GM12865 (cell line): ENCODE measurements around the gene PGM3.

ENCODE experiments used
- DNase-seq: peaks from one replicate; pipeline ENCODE4 v3.0.0; 2010; ENCODE audit warnings: low read depth
- H3K4me3 ChIP-seq: 2 replicates; pipeline ENCODE4 v1.5.1; 2011; ENCODE audit warnings: mild to moderate bottlenecking, low read depth, low read length, control low read depth
- TF ChIP-seq, protein P1 (sequence below): IDR thresholded peaks from 2 replicates; pipeline ENCODE4 v1.5.1; 2011; ENCODE audit warnings: low read length, control low read depth, low read depth, inconsistent platforms; ENCODE audit not compliant: insufficient read depth; ENCODE audit errors: missing control alignments

The PGM3 gene

DNA sequence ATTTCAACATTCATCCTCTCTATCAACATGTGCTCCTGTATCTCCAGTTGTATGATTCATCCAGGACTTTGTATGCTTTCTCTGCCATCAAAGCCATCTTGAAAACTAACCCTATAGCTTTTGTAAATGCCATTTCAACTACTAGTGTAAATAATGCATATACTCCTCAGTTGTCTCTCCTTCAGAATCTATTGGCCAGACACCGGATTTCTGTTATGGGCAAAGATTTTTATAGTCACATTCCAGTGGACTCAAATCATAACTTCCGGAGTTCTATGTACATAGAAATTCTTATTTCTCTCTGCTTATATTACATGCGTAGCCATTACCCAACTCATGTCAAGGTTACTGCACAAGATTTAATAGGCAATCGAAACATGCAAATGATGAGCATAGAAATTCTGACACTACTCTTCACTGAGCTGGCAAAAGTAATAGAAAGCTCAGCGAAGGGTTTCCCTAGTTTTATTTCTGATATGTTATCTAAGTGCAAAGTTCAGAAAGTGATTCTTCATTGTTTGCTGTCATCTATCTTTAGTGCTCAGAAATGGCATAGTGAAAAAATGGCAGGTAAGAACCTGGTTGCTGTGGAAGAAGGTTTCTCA, 54.8 kb downstream of the PGM3 start:
- DNase-seq = no peak
- TF ChIP-seq, protein P1, sequence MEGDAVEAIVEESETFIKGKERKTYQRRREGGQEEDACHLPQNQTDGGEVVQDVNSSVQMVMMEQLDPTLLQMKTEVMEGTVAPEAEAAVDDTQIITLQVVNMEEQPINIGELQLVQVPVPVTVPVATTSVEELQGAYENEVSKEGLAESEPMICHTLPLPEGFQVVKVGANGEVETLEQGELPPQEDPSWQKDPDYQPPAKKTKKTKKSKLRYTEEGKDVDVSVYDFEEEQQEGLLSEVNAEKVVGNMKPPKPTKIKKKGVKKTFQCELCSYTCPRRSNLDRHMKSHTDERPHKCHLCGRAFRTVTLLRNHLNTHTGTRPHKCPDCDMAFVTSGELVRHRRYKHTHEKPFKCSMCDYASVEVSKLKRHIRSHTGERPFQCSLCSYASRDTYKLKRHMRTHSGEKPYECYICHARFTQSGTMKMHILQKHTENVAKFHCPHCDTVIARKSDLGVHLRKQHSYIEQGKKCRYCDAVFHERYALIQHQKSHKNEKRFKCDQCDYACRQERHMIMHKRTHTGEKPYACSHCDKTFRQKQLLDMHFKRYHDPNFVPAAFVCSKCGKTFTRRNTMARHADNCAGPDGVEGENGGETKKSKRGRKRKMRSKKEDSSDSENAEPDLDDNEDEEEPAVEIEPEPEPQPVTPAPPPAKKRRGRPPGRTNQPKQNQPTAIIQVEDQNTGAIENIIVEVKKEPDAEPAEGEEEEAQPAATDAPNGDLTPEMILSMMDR = no peak
- H3K4me3 ChIP-seq = no peak overlapping the region

DNA sequence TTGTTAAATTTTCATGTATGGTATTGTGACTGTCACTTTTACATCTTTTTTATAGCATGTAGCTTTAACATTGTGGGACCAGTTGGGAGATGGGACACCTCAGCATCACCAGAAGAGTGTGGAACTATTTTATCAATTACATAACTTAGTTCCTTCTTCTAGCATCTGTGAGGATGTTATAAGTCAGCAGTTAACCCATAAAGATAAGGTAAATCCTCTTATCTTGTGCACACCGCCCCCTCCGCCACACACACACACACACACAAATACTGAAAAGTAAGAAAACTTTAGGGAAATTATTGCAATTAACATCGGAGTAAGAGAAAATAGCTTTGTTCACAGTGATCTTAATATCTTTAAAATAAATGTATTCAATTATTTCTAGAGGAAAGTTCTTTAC, 60.9 kb downstream of the PGM3 start:
- DNase-seq = no peak
- H3K4me3 ChIP-seq = no peak overlapping the region
- TF ChIP-seq, protein P1 = no peak

DNA sequence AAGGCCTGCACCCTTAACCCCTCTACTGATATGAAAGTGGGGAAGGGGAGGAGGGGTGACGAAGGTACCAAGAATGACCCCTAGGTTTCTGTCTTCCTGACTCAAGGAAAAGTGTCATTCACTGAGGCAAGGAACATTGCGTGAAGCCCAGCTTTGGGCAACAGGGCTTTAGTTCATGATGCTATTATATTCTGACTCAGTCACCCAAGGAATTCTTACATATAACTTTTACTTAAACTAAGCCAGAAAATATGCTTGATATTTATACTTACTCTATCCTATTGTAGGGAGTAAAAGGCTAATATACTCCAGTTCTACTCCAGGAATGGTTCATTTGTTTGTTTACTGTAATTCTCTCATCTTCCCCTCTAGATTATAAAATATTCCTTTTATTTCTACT, 65.1 kb downstream of the PGM3 start:
- DNase-seq = no peak
- no peak overlapping the region for H3K4me3 ChIP-seq
- TF ChIP-seq, protein P1 = no peak

DNA sequence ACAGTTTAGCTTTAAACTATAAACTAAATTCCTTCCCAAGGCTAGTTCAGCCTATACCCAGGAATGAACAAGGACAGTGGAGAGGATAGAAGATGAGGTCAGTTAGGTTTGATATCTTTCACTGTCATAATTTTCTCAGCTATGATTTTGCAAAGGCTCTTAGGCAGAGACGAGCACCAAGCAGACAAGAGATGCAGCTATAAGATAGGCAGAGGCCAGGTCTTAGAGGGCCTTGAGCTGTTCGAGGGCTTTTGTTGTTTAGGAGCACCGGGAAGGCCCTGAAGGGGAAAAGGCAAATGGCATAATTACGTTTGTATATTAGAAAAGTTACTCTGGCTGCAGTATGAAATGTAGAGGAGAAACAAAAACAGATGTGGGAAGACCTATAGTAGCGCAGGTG, 65.8 kb downstream of the PGM3 start:
- no peak overlapping the region for H3K4me3 ChIP-seq
- DNase-seq = no peak
- TF ChIP-seq, protein P1 = no peak

DNA sequence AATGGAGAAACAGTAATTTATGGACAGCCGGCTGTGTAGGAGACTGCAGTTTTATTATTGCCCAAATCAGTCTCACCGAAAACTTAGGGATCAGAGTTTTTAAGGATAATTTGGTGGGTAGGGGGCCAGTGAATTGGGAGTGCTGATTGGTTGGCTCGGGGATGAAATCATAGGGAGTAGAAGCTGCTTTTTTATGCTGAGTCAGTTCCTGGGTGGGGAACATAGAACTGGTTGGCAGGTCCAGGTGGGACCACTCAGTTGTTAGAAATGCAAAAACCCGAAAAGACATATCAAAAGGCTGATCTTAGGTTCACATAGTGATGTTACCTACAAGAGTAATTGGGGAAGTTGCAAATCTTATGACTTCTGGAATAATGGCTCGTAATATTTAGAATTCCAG, 66.3 kb downstream of the PGM3 start:
- DNase-seq = no peak
- TF ChIP-seq, protein P1 = no peak
- H3K4me3 ChIP-seq = no peak overlapping the region

DNA sequence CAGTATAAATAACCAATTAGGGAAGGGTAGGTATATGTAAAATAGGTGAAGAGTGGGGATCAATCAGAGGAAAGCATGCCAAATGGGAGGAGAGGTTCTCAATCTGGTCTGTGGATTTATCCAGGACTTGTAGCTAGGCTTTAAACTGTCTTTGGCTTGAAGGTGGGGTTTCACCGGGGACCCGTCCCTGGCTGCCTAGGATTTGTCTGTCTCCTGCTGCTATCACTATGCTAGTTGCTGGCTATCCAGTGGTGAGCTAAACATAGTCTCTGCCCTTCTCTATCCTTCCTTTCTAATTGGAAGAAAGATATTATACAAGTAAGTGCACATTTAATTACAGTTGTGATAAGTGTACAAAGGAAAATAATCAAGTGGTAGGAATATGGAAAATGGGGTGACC, 66.8 kb downstream of the PGM3 start:
- TF ChIP-seq, protein P1 = no peak
- no peak overlapping the region for H3K4me3 ChIP-seq
- DNase-seq = no peak

DNA sequence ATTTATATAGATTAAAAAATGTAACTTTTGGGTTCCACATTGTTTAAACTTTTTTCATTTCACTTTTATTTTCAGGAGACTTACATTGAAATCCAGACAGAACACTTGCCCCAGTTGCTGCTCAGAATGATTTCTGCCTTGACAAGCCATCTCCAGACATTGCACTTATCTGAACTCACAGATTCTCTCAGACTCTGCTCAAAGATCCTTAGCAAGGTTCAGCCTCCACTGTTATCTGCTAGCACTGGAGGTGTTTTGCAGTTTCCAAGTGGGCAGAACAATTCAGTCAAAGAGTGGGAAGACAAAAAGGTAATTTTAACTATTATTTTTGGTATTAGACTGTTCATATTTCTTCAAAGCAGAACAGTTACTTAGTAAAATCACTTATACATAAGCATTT, 67.6 kb downstream of the PGM3 start:
- no peak overlapping the region for H3K4me3 ChIP-seq
- no peak for DNase-seq
- TF ChIP-seq, protein P1 = no peak
